Activated naive CD4-positive, alpha-beta T cell treated with anti-CD3 and anti-CD28 coated beads, Interleukin-2, amount 50 U/mL, for 24 hours (primary cell): ENCODE measurements around the gene IGFLR1.

Experiments used
- H3K27ac Mint-ChIP-seq: one replicate; pipeline ENCODE4 v1.8.0; 2021; ENCODE audit warnings: mild to moderate bottlenecking, mixed read lengths
- H3K27me3 Mint-ChIP-seq: one replicate; pipeline ENCODE4 v1.8.0; 2021; ENCODE audit warnings: mixed read lengths
- H3K36me3 Mint-ChIP-seq: one replicate; pipeline ENCODE4 v1.8.0; 2021; ENCODE audit warnings: mixed read lengths
- H3K4me1 Mint-ChIP-seq: one replicate; pipeline ENCODE4 v1.8.0; 2021; ENCODE audit warnings: mixed read lengths
- H3K4me3 Mint-ChIP-seq: one replicate; pipeline ENCODE4 v1.8.0; 2021; ENCODE audit warnings: mild to moderate bottlenecking, mixed read lengths
- H3K9me3 Mint-ChIP-seq: one replicate; pipeline ENCODE4 v1.8.0; 2021; ENCODE audit warnings: mixed read lengths

The IGFLR1 gene

GRCh38 chr19:35738887-35739229 is 3.4 kb downstream of the IGFLR1 start:
- Mint-ChIP-seq H3K36me3 (peaks cover 4% of the 10 kb centered on the region), H3K27ac (no peak overlapping the region), H3K27me3 (no peaks in the 10 kb centered on the region), H3K4me1 (peaks cover 59% of the 10 kb centered on the region), H3K4me3 (no peak overlapping the region), H3K9me3 (no peaks in the 10 kb centered on the region)

GRCh38 chr19:35738021-35738886 is 4.0 kb downstream of the IGFLR1 start:
- H3K27me3 Mint-ChIP-seq = no peaks in the 10 kb centered on the region
- H3K27ac Mint-ChIP-seq = no peak overlapping the region

GRCh38 chr19:35736913-35737886 is 5.1 kb downstream of the IGFLR1 start:
- Mint-ChIP-seq H3K36me3 (peaks cover 2% of the 10 kb centered on the region), H3K27me3 (no peaks in the 10 kb centered on the region), H3K9me3 (no peaks in the 10 kb centered on the region), H3K4me1 (peaks cover 48% of the 10 kb centered on the region), H3K27ac (no peak overlapping the region), H3K4me3 (no peak overlapping the region)

More at GRCh38 chr19:35738021-35738886, 4.0 kb downstream of the IGFLR1 start:
- no peak overlapping the region for H3K4me3 Mint-ChIP-seq
- peaks cover 55% of the 10 kb centered on the region for H3K4me1 Mint-ChIP-seq
- peaks cover 4% of the 10 kb centered on the region for H3K36me3 Mint-ChIP-seq
- H3K9me3 Mint-ChIP-seq = no peaks in the 10 kb centered on the region

DNA sequence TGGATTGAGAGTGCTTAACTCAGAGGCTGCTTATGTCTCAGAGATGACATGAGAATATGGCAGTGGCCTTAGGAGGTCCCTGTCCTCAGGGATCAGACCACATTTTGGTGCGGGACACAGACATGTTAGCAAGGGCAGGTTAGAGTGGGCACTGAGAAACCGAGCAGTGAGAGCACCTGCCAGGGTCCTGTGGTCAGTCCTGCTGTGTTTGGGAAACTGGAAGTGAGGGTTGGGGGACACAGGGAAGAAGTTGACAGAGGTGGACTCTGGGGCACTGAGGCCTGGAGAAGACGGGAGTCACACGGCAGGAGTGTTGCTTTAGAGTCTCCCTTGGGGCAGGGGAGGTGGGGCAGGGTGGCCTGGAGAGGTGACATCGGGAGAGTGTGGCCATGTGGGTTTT is 7.4 kb downstream of the IGFLR1 start:
- peaks cover 13% of the 10 kb centered on the region for H3K36me3 Mint-ChIP-seq

DNA sequence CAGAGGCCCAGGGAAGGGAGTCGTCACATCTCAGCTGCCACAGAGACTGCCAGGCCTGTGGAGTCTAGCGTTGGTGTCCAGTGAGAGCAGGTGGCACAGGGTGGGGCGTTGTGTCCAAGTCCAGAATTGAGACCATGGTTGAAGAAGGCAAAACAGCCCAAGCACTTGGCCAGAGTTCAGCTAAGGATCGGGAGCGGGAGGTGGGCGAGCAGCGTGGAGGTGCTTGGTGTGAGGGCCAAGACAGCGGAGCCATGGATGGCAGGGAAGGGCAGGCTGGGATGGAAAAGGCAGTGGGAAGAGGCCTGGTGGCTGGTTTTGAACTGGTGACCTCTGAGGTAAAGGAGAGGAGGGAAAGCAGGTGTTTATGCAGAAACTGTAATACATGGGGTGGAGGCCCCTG is 8.0 kb downstream of the IGFLR1 start:
- Mint-ChIP-seq H3K36me3 (peaks cover 13% of the 10 kb centered on the region), H3K27me3 (no peaks in the 10 kb centered on the region), H3K27ac (no peak overlapping the region), H3K9me3 (no peaks in the 10 kb centered on the region), H3K4me3 (no peak overlapping the region), H3K4me1 (peaks cover 30% of the 10 kb centered on the region)

More for the DNA sequence above, 7.4 kb downstream of the IGFLR1 start:
- Mint-ChIP-seq H3K27ac (peak overlapping the region; percentile 61), H3K4me3 (no peak overlapping the region), H3K27me3 (no peaks in the 10 kb centered on the region), H3K4me1 (peaks cover 35% of the 10 kb centered on the region), H3K9me3 (no peaks in the 10 kb centered on the region)

DNA sequence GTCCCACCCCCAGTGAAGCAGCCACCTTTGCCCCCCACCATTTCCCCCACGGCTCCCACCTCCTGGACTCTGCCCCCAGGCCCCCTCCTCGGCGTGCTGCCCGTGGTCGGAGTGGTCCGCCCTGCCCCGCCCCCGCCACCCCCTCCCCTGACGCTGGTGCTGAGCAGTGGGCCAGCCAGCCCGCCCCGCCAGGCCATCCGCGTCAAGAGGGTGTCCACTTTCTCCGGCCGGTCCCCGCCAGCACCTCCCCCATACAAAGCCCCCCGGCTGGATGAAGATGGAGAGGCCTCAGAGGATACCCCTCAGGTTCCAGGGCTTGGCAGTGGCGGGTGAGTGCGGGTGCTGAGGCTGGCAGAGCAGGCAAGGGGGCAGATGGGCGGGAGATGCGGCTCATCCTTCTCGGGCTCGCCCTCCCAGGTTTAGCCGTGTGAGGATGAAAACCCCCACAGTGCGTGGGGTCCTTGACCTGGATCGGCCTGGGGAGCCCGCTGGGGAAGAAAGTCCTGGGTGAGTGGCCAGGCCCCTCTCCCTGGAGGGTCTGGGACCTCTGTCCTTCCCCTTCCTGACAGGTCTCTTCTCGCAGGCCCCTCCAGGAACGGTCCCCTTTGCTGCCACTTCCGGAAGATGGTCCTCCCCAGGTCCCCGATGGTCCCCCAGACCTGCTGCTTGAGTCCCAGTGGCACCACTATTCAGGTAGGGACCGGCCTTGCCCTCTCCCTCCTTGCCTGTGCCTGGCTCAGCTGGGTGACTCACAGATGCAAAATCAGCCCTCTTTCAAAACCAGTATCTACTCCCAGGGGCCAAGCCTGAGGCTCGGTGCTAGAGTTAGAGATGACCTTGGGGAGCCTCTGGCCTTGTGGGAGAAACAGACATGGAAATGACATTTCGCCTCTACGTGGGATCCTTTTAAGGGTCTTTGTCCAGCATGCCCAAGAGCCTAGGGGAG is 8.8 kb downstream of the IGFLR1 start:
- peaks cover 27% of the 10 kb centered on the region for H3K4me1 Mint-ChIP-seq
- H3K36me3 Mint-ChIP-seq = peaks cover 13% of the 10 kb centered on the region
- H3K9me3 Mint-ChIP-seq = no peaks in the 10 kb centered on the region
- no peak overlapping the region for H3K27ac Mint-ChIP-seq
- no peaks in the 10 kb centered on the region for H3K27me3 Mint-ChIP-seq
- H3K4me3 Mint-ChIP-seq = no peak overlapping the region

- H3K36me3 Mint-ChIP-seq = peaks cover 15% of the 10 kb centered on the region
- no peak overlapping the region for H3K27ac Mint-ChIP-seq
- H3K4me1 Mint-ChIP-seq = peaks cover 26% of the 10 kb centered on the region
- H3K27me3 Mint-ChIP-seq = no peaks in the 10 kb centered on the region
- H3K4me3 Mint-ChIP-seq = no peak overlapping the region
- no peaks in the 10 kb centered on the region for H3K9me3 Mint-ChIP-seq
Measured at GRCh38 chr19:35732540-35733179, 9.6 kb downstream of the IGFLR1 start.

GRCh38 chr19:35731779-35732405 is 10.4 kb downstream of the IGFLR1 start:
- Mint-ChIP-seq H3K27me3 (no peaks in the 10 kb centered on the region), H3K4me3 (no peak overlapping the region), H3K4me1 (peaks cover 19% of the 10 kb centered on the region), H3K36me3 (peaks cover 16% of the 10 kb centered on the region), H3K27ac (no peak overlapping the region), H3K9me3 (no peaks in the 10 kb centered on the region)

GRCh38 chr19:35731353-35731752 is 10.9 kb downstream of the IGFLR1 start:
- no peaks in the 10 kb centered on the region for H3K9me3 Mint-ChIP-seq
- peaks cover 17% of the 10 kb centered on the region for H3K36me3 Mint-ChIP-seq
- peaks cover 13% of the 10 kb centered on the region for H3K4me1 Mint-ChIP-seq
- no peak overlapping the region for H3K4me3 Mint-ChIP-seq
- H3K27ac Mint-ChIP-seq = no peak overlapping the region
- H3K27me3 Mint-ChIP-seq = no peaks in the 10 kb centered on the region

DNA sequence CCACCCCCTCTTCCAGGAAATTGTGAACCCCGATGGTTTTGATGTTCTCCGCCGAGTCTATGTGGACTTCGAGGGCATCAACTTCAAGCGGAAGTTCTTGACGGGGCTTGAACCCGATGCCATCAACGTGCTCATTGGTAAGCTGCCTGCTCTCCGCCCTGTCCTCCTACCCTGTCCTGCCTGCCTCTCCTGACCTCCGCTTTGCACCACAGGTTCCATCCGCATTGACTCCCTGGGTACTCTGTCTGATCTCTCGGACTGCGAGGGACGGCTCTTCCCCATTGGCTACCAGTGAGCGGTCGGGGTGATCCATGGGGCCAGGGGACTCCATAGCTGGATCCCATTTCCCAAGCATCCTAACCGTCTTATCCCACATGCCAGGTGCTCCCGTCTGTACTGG is 11.9 kb downstream of the IGFLR1 start:
- H3K36me3 Mint-ChIP-seq = peaks cover 14% of the 10 kb centered on the region
- H3K9me3 Mint-ChIP-seq = no peaks in the 10 kb centered on the region
- no peak overlapping the region for H3K4me3 Mint-ChIP-seq
- H3K27ac Mint-ChIP-seq = no peak overlapping the region
- peaks cover 7% of the 10 kb centered on the region for H3K4me1 Mint-ChIP-seq
- H3K27me3 Mint-ChIP-seq = no peaks in the 10 kb centered on the region

GRCh38 chr19:35729763-35730162 is 12.5 kb downstream of the IGFLR1 start:
- Mint-ChIP-seq H3K36me3 (peaks cover 14% of the 10 kb centered on the region), H3K27me3 (no peaks in the 10 kb centered on the region), H3K9me3 (no peaks in the 10 kb centered on the region), H3K4me3 (no peak overlapping the region), H3K27ac (no peak overlapping the region), H3K4me1 (peaks cover 7% of the 10 kb centered on the region)

- H3K4me1 Mint-ChIP-seq = peaks cover 4% of the 10 kb centered on the region
Measured at GRCh38 chr19:35729021-35729420, 13.2 kb downstream of the IGFLR1 start.

GRCh38 chr19:35727956-35728706 is 14.1 kb downstream of the IGFLR1 start:
- no peaks in the 10 kb centered on the region for H3K9me3 Mint-ChIP-seq
- H3K4me1 Mint-ChIP-seq = peaks cover 4% of the 10 kb centered on the region
- peaks cover 17% of the 10 kb centered on the region for H3K36me3 Mint-ChIP-seq
- no peaks in the 10 kb centered on the region for H3K27me3 Mint-ChIP-seq
- no peak overlapping the region for H3K4me3 Mint-ChIP-seq
- no peak overlapping the region for H3K27ac Mint-ChIP-seq

More at GRCh38 chr19:35729021-35729420, 13.2 kb downstream of the IGFLR1 start:
- Mint-ChIP-seq H3K36me3 (peaks cover 17% of the 10 kb centered on the region), H3K27ac (no peak overlapping the region), H3K27me3 (no peaks in the 10 kb centered on the region), H3K9me3 (no peaks in the 10 kb centered on the region), H3K4me3 (no peak overlapping the region)
